ENCODE data around the gene SNRK. TPM values are rescaled to one million over a fixed set of nuclear protein-coding genes. Genes with fewer than 3 reads are reported as not detected.

Gene SNRK
- total and polyA plus RNA-seq, 2 of the 13 experiments (the other 11 are each of a cell fraction or from before 2014, with no cell fraction given), result 11.4 to 16.1 TPM

- TF ChIP-seq ZBTB8A (CRISPR knock-in tag; IDR thresholded peaks at IDR 0.05; ENCODE audit: borderline replicate concordance, low read depth) (no peak), GABPB1 (CRISPR knock-in tag; IDR thresholded peaks at IDR 0.05) (peak; percentile 45; the same call in 1 of the 2 replicates), SALL1 (CRISPR knock-in tag; IDR thresholded peaks at IDR 0.05) (peak; percentile 52; the same call in 1 of the 2 replicates), SATB2 (CRISPR knock-in tag; IDR thresholded peaks at IDR 0.05) (no peak), MTF2 (CRISPR knock-in tag; IDR thresholded peaks at IDR 0.05; ENCODE audit: borderline replicate concordance) (peak; percentile 54; the same call in 1 of the 2 replicates), ASH2L (IDR thresholded peaks at IDR 0.05; ENCODE audit: insufficient read length, low read depth, low read length) (peak; percentile 40), DDIT3 (CRISPR knock-in tag; IDR thresholded peaks at IDR 0.05) (no peak), ZEB1 (IDR thresholded peaks at IDR 0.05; ENCODE audit: insufficient replicate concordance, low read depth) (peak; percentile 30), ZBTB43 (CRISPR knock-in tag; conservative IDR thresholded peaks at IDR 0.05) (0 out of 2 replicates have a peak, but pooled peaks have one; percentile 37), CCDC6 (CRISPR knock-in tag; IDR thresholded peaks at IDR 0.05) (peak; percentile 66; the same call in 1 of the 2 replicates), ZNF563 (CRISPR knock-in tag; IDR thresholded peaks at IDR 0.05) (0 out of 2 replicates have a peak, but pooled peaks have one; percentile 36), TEAD3 (CRISPR knock-in tag; optimal IDR thresholded peaks at IDR 0.05; ENCODE audit: borderline replicate concordance) (no peak), HDAC1 (CRISPR knock-in tag; IDR thresholded peaks at IDR 0.05) (peak; percentile 72; the same call in 1 of the 2 replicates), TAF1 (CRISPR knock-in tag; IDR thresholded peaks at IDR 0.05) (peak; percentile 51; the same call in 1 of the 2 replicates), ZNF879 (CRISPR knock-in tag; IDR thresholded peaks at IDR 0.05) (no peak), ETV5 (CRISPR knock-in tag; IDR thresholded peaks at IDR 0.05; ENCODE audit: borderline replicate concordance) (no peak), SNRNP70 (IDR thresholded peaks at IDR 0.05; ENCODE audit: low read depth, low read length) (no peak), ZNF292 (CRISPR knock-in tag; IDR thresholded peaks at IDR 0.05; ENCODE audit: borderline replicate concordance, low read depth) (no peak), DMAP1 (CRISPR knock-in tag; IDR thresholded peaks at IDR 0.05) (0 out of 2 replicates have a peak, but pooled peaks have one; percentile 29), STAG1 (CRISPR knock-in tag; IDR thresholded peaks at IDR 0.05) (peak; percentile 12; the same call in 1 of the 2 replicates), ZNF382 (CRISPR knock-in tag; IDR thresholded peaks at IDR 0.05; ENCODE audit: borderline replicate concordance) (no peak), ZNF234 (CRISPR knock-in tag; conservative IDR thresholded peaks at IDR 0.05) (no peak)
- TF ChIP-seq, protein P1, sequence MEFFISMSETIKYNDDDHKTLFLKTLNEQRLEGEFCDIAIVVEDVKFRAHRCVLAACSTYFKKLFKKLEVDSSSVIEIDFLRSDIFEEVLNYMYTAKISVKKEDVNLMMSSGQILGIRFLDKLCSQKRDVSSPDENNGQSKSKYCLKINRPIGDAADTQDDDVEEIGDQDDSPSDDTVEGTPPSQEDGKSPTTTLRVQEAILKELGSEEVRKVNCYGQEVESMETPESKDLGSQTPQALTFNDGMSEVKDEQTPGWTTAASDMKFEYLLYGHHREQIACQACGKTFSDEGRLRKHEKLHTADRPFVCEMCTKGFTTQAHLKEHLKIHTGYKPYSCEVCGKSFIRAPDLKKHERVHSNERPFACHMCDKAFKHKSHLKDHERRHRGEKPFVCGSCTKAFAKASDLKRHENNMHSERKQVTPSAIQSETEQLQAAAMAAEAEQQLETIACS (CRISPR knock-in tag; IDR thresholded peaks at IDR 0.05), result peak; percentile 46; the same call in 1 of the 2 replicates
- TF ChIP-seq, protein P2, sequence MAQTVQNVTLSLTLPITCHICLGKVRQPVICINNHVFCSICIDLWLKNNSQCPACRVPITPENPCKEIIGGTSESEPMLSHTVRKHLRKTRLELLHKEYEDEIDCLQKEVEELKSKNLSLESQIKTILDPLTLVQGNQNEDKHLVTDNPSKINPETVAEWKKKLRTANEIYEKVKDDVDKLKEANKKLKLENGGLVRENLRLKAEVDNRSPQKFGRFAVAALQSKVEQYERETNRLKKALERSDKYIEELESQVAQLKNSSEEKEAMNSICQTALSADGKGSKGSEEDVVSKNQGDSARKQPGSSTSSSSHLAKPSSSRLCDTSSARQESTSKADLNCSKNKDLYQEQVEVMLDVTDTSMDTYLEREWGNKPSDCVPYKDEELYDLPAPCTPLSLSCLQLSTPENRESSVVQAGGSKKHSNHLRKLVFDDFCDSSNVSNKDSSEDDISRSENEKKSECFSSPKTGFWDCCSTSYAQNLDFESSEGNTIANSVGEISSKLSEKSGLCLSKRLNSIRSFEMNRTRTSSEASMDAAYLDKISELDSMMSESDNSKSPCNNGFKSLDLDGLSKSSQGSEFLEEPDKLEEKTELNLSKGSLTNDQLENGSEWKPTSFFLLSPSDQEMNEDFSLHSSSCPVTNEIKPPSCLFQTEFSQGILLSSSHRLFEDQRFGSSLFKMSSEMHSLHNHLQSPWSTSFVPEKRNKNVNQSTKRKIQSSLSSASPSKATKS (CRISPR knock-in tag; IDR thresholded peaks at IDR 0.05), result no peak
- TF ChIP-seq, protein P3, sequence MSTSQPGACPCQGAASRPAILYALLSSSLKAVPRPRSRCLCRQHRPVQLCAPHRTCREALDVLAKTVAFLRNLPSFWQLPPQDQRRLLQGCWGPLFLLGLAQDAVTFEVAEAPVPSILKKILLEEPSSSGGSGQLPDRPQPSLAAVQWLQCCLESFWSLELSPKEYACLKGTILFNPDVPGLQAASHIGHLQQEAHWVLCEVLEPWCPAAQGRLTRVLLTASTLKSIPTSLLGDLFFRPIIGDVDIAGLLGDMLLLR (CRISPR knock-in tag; IDR thresholded peaks at IDR 0.05), result no peak
Observed at GRCh38 chr3:43286115-43286840, at the start of gene SNRK (continued).

All from HepG2 (cell line).